SK-N-SH (cell line): Measurements from ENCODE around the gene PRRT1B. TPM values are rescaled to one million over a fixed set of nuclear protein-coding genes. Genes with fewer than 3 reads are reported as not detected.

Source experiments
- CTCF ChIA-PET: fragments of 300-600, 350-600 bp; formaldehyde crosslinking; extraction: SDS; loops from one replicate; lab custom pipeline; 2021; lab: Yijun Ruan, JAX
- POLR2A ChIA-PET: fragments of 350-600 bp; sonication (Branson Sonifier 250); formaldehyde crosslinking; extraction: SDS; loops from one replicate; lab custom pipeline; 2020; ENCODE audit warnings: antibody characterized with exemption, inconsistent platforms; lab: Yijun Ruan, JAX
- DNase-seq: peaks from one replicate; pipeline ENCODE4 v3.0.0; 2012
- H2AFZ ChIP-seq: fragments of 200-600 bp; sonication (generic); 2 replicates; pipeline ENCODE4 v1.8.1; 2016; ENCODE audit warnings: antibody characterized with exemption, mild to moderate bottlenecking, low read depth
- H3F3A ChIP-seq: fragments of 200-600 bp; sonication (generic); replicated peaks from 2 replicates; pipeline ENCODE3; 2016; ENCODE audit warnings: antibody characterized with exemption, mild to moderate bottlenecking; ENCODE audit not compliant: insufficient read depth
- H3K27ac ChIP-seq, 2 experiments: fragments of 200-500 bp in 1 of 2; fragments of 200-600 bp in 1 of 2; sonication (Bioruptor generic) in 1 of 2; sonication (generic), shearing (Covaris generic) in 1 of 2; 2 replicates each; pipeline versions ENCODE4 v1.5.1 to v1.6.1; 2014 to 2016; ENCODE audit warnings: low read depth in 2 of 2, inconsistent platforms in 1 of 2, low read length in 1 of 2, mild to moderate bottlenecking in 1 of 2, mixed read lengths in 1 of 2
- H3K27me3 ChIP-seq: fragments of 200-600 bp; sonication (generic), shearing (Covaris generic); 2 replicates; pipeline ENCODE4 v1.6.1; 2016; ENCODE audit warnings: mixed run types; ENCODE audit not compliant: insufficient read depth
- H3K36me3 ChIP-seq, 2 experiments: fragments of 200-500 bp in 1 of 2; fragments of 200-600 bp in 1 of 2; sonication (Bioruptor generic) in 1 of 2; sonication (generic) in 1 of 2; replicated peaks in 1 of 2; 2 replicates each; pipeline versions ENCODE3 to v1.5.1; 2014 to 2016; ENCODE audit warnings: low read length in 1 of 2, mild to moderate bottlenecking in 1 of 2; ENCODE audit not compliant: insufficient read depth in 2 of 2, control insufficient read depth in 1 of 2
- H3K4me1 ChIP-seq, 2 experiments: fragments of 200-500 bp in 1 of 2; fragments of 200-600 bp in 1 of 2; sonication (Bioruptor generic) in 1 of 2; sonication (generic), shearing (Covaris generic) in 1 of 2; 2 replicates each; pipeline versions ENCODE4 v1.5.1 to v1.6.1; 2014 to 2016; ENCODE audit warnings: low read depth in 1 of 2, low read length in 1 of 2, mixed run types in 1 of 2; ENCODE audit not compliant: insufficient read depth in 2 of 2, control insufficient read depth in 1 of 2
- H3K4me2 ChIP-seq: fragments of 200-600 bp; sonication (generic), shearing (Covaris generic); 2 replicates; pipeline ENCODE4 v1.6.1; 2017; ENCODE audit warnings: mixed run types
- H3K4me3 ChIP-seq, 2 experiments: fragments of 200-500 bp in 1 of 2; fragments of 200-600 bp in 1 of 2; sonication (Bioruptor generic) in 1 of 2; sonication (generic), shearing (Covaris generic) in 1 of 2; 2 replicates each; pipeline versions ENCODE4 v1.5.1 to v1.8.1; 2014 to 2016; ENCODE audit warnings: low read depth in 2 of 2, inconsistent platforms in 1 of 2, low read length in 1 of 2, mild to moderate bottlenecking in 1 of 2, mixed read lengths in 1 of 2, moderate library complexity in 1 of 2
- H3K79me2 ChIP-seq: fragments of 200-600 bp; sonication (generic); 2 replicates; pipeline ENCODE4 v1.8.1; 2017; ENCODE audit warnings: mild to moderate bottlenecking; ENCODE audit not compliant: insufficient read depth
- H3K9ac ChIP-seq: fragments of 200-600 bp; sonication (generic); 2 replicates; pipeline ENCODE4 v1.6.1; 2017; ENCODE audit warnings: mixed run types
- H3K9me2 ChIP-seq: fragments of 200-600 bp; sonication (generic); 2 replicates; pipeline ENCODE4 v1.6.1; 2017; ENCODE audit warnings: mixed run types
- H3K9me3 ChIP-seq: fragments of 200-600 bp; sonication (generic); 2 replicates; pipeline ENCODE4 v1.6.1; 2017; ENCODE audit warnings: mixed run types, mild to moderate bottlenecking, moderate library complexity
- H4K20me1 ChIP-seq: fragments of 200-600 bp; sonication (generic); 2 replicates; pipeline ENCODE4 v1.6.1; 2017; ENCODE audit warnings: mild to moderate bottlenecking, mixed run types; ENCODE audit not compliant: insufficient read depth
- EP300 ChIP-seq, 2 experiments: IDR thresholded peaks; 2 replicates each; pipeline versions ENCODE4 v1.4.0 to v1.6.1; 2012; ENCODE audit warnings: borderline replicate concordance in 1 of 2, low read depth in 1 of 2, low read length in 1 of 2
- EZH2phosphoT487 ChIP-seq: fragments of 200-600 bp; sonication (generic); IDR thresholded peaks from 2 replicates; pipeline ENCODE4 v1.6.1; 2017; ENCODE audit warnings: low read depth, mixed run types, mild to moderate bottlenecking, antibody characterized with exemption, moderate library complexity, borderline replicate concordance
- FOXJ3 ChIP-seq: sonication (generic); formaldehyde crosslinking; IDR thresholded peaks from 2 replicates; pipeline ENCODE4 v1.5.1; 2020; ENCODE audit warnings: mild to moderate bottlenecking, missing genetic modification reagents
- FOXM1 ChIP-seq: IDR thresholded peaks from 2 replicates; pipeline ENCODE4 v1.4.0; 2012; ENCODE audit warnings: low read depth, mild to moderate bottlenecking
- JUND ChIP-seq: IDR thresholded peaks from 2 replicates; pipeline ENCODE4 v1.4.0; 2012
- MAX ChIP-seq: IDR thresholded peaks from 2 replicates; pipeline ENCODE4 v1.4.0; 2012; ENCODE audit warnings: low read depth
- MXI1 ChIP-seq: IDR thresholded peaks from 2 replicates; pipeline ENCODE4 v1.6.1; 2012; ENCODE audit warnings: mild to moderate bottlenecking, low read depth, low read length, improper control_type of control experiment
- NFIC ChIP-seq: IDR thresholded peaks from 2 replicates; pipeline ENCODE4 v1.4.0; 2012; ENCODE audit warnings: borderline replicate concordance
- POLR2AphosphoS5 ChIP-seq: IDR thresholded peaks from 2 replicates; pipeline ENCODE4 v1.6.1; 2012; ENCODE audit warnings: low read depth, low read length
- SMC3 ChIP-seq: IDR thresholded peaks from 2 replicates; pipeline ENCODE4 v1.6.1; 2012; ENCODE audit warnings: low read depth, low read length, improper control_type of control experiment
- TAF1 ChIP-seq: IDR thresholded peaks from 2 replicates; pipeline ENCODE4 v1.6.1; 2012; ENCODE audit warnings: low read depth, mild to moderate bottlenecking, low read length, moderate library complexity, borderline replicate concordance
- TEAD4 ChIP-seq: IDR thresholded peaks from 2 replicates; pipeline ENCODE4 v1.4.0; 2012; ENCODE audit warnings: mild to moderate bottlenecking, borderline replicate concordance; ENCODE audit not compliant: insufficient read depth
- USF2 ChIP-seq: fragments of 150-350 bp; IDR thresholded peaks from 2 replicates; pipeline ENCODE4 v1.6.1; 2017; ENCODE audit warnings: antibody characterized with exemption, low read length, low read depth, borderline replicate concordance
- YY1 ChIP-seq: IDR thresholded peaks from 2 replicates; pipeline ENCODE4 v1.4.0; 2012; ENCODE audit warnings: low read depth, mild to moderate bottlenecking
- WGBS: methylation state at CpG from one replicate; pipeline ENCODE4 v1.1.6; 2017; ENCODE audit warnings: low lambda C conversion rate; 5-methylcytosine and 5-hydroxymethylcytosine counted together
- polyA plus RNA-seq, 3 experiments: library from polyadenylated mRNA; depleted of rRNA; stranded (reverse); fragments of >200 nt; gene quantifications; 2 replicates each; pipeline ENCODE4 v1.2.3, GENCODE V29; 2012
- TF ChIP-seq, protein P1 (sequence below): fragments of 150-350 bp; IDR thresholded peaks from 2 replicates; pipeline ENCODE4 v1.6.1; 2016; ENCODE audit warnings: mild to moderate bottlenecking, low read depth, low read length
- TF ChIP-seq, protein P2 (sequence below): IDR thresholded peaks from 2 replicates; pipeline ENCODE4 v1.4.0; 2012; ENCODE audit warnings: low read depth, borderline replicate concordance
- TF ChIP-seq, protein P3 (sequence below): IDR thresholded peaks from 2 replicates; pipeline ENCODE4; 2012

The PRRT1B gene
- polyA plus RNA-seq, 1 of the 3 experiments (the other 2 are of a cell fraction) = not detected

DNA sequence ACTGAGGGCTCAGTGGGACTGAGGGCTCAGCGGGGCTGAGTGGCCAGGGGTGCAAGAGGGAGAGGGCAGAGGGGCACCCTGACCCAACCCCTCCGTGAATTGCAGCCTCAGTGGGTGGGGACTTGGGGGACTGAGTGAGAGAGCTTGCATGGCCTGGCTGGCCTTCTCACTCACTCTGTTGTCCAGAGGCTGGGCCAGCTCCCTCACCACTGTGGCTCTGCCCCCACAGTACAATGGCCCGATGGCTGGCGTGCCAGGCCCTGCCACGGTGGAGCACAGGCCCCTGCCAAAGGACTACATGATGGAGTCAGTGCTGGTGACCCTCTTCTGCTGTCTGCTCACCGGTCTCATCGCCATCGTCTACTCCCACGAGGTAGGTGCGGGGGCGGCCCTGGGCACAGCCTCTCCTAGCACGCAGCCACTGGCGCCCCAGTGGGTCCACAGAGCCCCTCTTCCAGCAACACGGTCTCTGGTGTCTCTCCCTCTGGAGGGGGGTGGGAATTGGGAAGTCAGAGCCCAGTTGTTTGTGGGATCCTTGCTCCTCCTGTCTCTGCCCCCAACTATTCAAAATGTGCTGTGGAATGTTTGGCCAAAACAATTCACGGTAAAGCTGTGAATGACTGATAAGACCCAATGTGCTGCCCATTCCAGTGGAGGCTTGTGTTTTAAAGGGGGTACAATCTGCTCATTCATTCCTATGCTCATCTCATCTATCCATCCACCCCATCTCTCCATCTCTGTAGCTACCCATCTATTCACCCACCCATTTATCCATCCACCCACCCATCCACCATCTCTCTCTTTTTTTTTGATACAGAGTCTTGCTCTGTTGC lies 10.7 kb downstream of the PRRT1B start:
- H3K27ac ChIP-seq = no peak overlapping the region
- no peak overlapping the region for H3K4me3 ChIP-seq
- POLR2A ChIA-PET = no interaction called here
- CTCF ChIA-PET = interaction anchor here (1.2 to 1.3 kb wide), 2 partner anchors 9 to 703 kb away, joined by 4 read pairs; no protein-coding TSS in a partner anchor
- H4K20me1 ChIP-seq = no peaks in the 10 kb centered on the region
- WGBS = 81% methylated on average over 8 of the region's 15 CpGs
- no peaks in the 10 kb centered on the region; the same call in 1 of the 2 replicates for H3K9me3 ChIP-seq
- TF ChIP-seq EZH2phosphoT487 = no peak
- no peak for TF ChIP-seq MXI1
- TF ChIP-seq YY1 = no peak
- no peak for TF ChIP-seq USF2
- no peak for TF ChIP-seq FOXJ3
- TF ChIP-seq, protein P1, sequence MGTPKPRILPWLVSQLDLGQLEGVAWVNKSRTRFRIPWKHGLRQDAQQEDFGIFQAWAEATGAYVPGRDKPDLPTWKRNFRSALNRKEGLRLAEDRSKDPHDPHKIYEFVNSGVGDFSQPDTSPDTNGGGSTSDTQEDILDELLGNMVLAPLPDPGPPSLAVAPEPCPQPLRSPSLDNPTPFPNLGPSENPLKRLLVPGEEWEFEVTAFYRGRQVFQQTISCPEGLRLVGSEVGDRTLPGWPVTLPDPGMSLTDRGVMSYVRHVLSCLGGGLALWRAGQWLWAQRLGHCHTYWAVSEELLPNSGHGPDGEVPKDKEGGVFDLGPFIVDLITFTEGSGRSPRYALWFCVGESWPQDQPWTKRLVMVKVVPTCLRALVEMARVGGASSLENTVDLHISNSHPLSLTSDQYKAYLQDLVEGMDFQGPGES = no peak
- no peak for TF ChIP-seq NFIC
- no peak for TF ChIP-seq POLR2AphosphoS5
- TF ChIP-seq TEAD4 = no peak
- TF ChIP-seq, protein P2, sequence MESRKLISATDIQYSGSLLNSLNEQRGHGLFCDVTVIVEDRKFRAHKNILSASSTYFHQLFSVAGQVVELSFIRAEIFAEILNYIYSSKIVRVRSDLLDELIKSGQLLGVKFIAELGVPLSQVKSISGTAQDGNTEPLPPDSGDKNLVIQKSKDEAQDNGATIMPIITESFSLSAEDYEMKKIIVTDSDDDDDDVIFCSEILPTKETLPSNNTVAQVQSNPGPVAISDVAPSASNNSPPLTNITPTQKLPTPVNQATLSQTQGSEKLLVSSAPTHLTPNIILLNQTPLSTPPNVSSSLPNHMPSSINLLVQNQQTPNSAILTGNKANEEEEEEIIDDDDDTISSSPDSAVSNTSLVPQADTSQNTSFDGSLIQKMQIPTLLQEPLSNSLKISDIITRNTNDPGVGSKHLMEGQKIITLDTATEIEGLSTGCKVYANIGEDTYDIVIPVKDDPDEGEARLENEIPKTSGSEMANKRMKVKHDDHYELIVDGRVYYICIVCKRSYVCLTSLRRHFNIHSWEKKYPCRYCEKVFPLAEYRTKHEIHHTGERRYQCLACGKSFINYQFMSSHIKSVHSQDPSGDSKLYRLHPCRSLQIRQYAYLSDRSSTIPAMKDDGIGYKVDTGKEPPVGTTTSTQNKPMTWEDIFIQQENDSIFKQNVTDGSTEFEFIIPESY = no peak
- TF ChIP-seq JUND = no peak
- TF ChIP-seq TAF1 = no peak
- no peak for TF ChIP-seq SMC3
- no peak for TF ChIP-seq FOXM1
- no peak for TF ChIP-seq MAX
- TF ChIP-seq EP300 (IDR thresholded peaks at IDR 0.05; ENCODE audit: borderline replicate concordance in 1 of 2, low read depth in 1 of 2, low read length in 1 of 2) = no peak
- TF ChIP-seq, protein P3, sequence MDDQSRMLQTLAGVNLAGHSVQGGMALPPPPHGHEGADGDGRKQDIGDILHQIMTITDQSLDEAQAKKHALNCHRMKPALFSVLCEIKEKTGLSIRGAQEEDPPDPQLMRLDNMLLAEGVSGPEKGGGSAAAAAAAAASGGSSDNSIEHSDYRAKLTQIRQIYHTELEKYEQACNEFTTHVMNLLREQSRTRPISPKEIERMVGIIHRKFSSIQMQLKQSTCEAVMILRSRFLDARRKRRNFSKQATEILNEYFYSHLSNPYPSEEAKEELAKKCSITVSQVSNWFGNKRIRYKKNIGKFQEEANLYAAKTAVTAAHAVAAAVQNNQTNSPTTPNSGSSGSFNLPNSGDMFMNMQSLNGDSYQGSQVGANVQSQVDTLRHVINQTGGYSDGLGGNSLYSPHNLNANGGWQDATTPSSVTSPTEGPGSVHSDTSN = no peak
- H3K9me2 ChIP-seq = no peaks in the 10 kb centered on the region
- no peak for DNase-seq
- H3K4me2 ChIP-seq = no peak overlapping the region
- H3K79me2 ChIP-seq = no peaks in the 10 kb centered on the region
- no peaks in the 10 kb centered on the region for H3K27me3 ChIP-seq
- no peak overlapping the region for H2AFZ ChIP-seq
- no peaks in the 10 kb centered on the region for H3F3A ChIP-seq
- H3K4me1 ChIP-seq = no peaks in the 10 kb centered on the region
- no peak overlapping the region for H3K9ac ChIP-seq
- H3K36me3 ChIP-seq = no peaks in the 10 kb centered on the region
